Stimulated activated CD8-positive, alpha-beta memory T cell treated with anti-CD3 and anti-CD28 coated beads, Interleukin-12 subunit alpha, Interleukin-12 subunit beta, amount 100 ng/mL, for 24 hours (primary cell): Measurements from ENCODE around the gene CC2D2B.
"Not testable (repeated sequence)": the region's sequence is repeated elsewhere in the genome, so short reads cannot be mapped to it uniquely, and the experiment has no call there.

Experiments used
- DNase-seq: peaks from one replicate; pipeline ENCODE4 v3.0.0-alpha.2; 2020; ENCODE audit errors: extremely low read depth

Gene CC2D2B

GRCh38 chr10:96023168-96023567 is 115.4 kb downstream of the CC2D2B start:
- DNase-seq: no peak

GRCh38 chr10:96025566-96025965 is 117.8 kb downstream of the CC2D2B start:
- no peak for DNase-seq

- DNase-seq: no peak
Observed at GRCh38 chr10:96034625-96035024, 126.8 kb downstream of the CC2D2B start.

GRCh38 chr10:96038476-96039387 is 131.0 kb downstream of the CC2D2B start:
- no peak for DNase-seq

GRCh38 chr10:96041146-96041545 is 133.4 kb downstream of the CC2D2B start:
- no peak for DNase-seq

GRCh38 chr10:96043033-96043892 is 135.5 kb downstream of the CC2D2B start, which contains the start of gene CCNJ:
CCNJ (plus strand) TSS chr10:96043583; CDS start chr10:96044394, 811 bp downstream.
- peak; percentile 60 for DNase-seq

- no peak for DNase-seq
Observed at GRCh38 chr10:96043893-96044715, 136.3 kb downstream of the CC2D2B start.

GRCh38 chr10:96044736-96045135 is 137.0 kb downstream of the CC2D2B start:
- DNase-seq: no peak

- DNase-seq: no peak
Observed at GRCh38 chr10:96046546-96046945, 138.8 kb downstream of the CC2D2B start.

GRCh38 chr10:96047004-96047649 is 139.4 kb downstream of the CC2D2B start:
- no peak for DNase-seq

GRCh38 chr10:96047925-96048324 is 140.2 kb downstream of the CC2D2B start:
- DNase-seq: not testable (repeated sequence)

GRCh38 chr10:96049340-96049739 is 141.6 kb downstream of the CC2D2B start:
- DNase-seq: no peak

GRCh38 chr10:96053985-96054384 is 146.2 kb downstream of the CC2D2B start:
- no peak for DNase-seq

GRCh38 chr10:96056787-96057186 is 149.0 kb downstream of the CC2D2B start:
- DNase-seq: no peak

GRCh38 chr10:96061232-96061631 is 153.5 kb downstream of the CC2D2B start:
- no peak for DNase-seq

- no peak for DNase-seq
Observed at GRCh38 chr10:96072674-96073073, 164.9 kb downstream of the CC2D2B start.

- no peak for DNase-seq
Observed at GRCh38 chr10:96073722-96074121, 165.9 kb downstream of the CC2D2B start.

GRCh38 chr10:96074776-96075175 is 167.0 kb downstream of the CC2D2B start:
- DNase-seq: no peak

- no peak for DNase-seq
Observed at GRCh38 chr10:96075977-96076376, 168.2 kb downstream of the CC2D2B start.

- no peak for DNase-seq
Observed at GRCh38 chr10:96077156-96077555, 169.4 kb downstream of the CC2D2B start.

GRCh38 chr10:96082153-96082552 is 174.4 kb downstream of the CC2D2B start:
- DNase-seq: no peak
